ENCODE results near the gene ERCC5. TPM values are rescaled to one million over a fixed set of nuclear protein-coding genes. Genes with fewer than 3 reads are reported as not detected.

The ERCC5 gene
- total RNA-seq, 2 experiments from 2014 or later, result 45.4 to 52.3 TPM

GRCh38 chr13:102875256-102875655 lies 29.4 kb downstream of the ERCC5 start:
- ChIA-PET POLR2A (no interaction called here), CTCF (no interaction called here)

DNA sequence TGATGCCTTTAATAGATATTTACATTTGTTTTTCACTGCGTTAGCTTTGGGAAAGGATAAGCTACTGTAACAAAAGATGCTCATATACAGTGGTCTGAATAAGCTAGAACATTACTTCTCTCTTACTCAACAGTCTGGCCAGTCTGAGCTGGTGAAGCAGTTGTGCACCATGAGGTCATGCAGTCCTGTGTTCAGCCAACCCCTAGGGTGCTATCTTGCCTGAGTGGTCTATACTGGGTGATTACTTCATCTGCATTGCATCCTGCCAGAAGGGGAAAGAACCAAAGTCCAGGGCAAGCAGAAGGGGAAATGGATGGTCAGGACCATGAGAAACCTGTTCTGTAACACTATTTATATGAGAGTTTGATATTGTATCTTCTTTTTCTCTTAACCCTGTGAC lies 31.5 kb downstream of the ERCC5 start:
- ChIA-PET POLR2A (no interaction called here), CTCF (interaction anchor here (0.7 kb wide), 1 partner anchor 192 kb away, joined by 3 read pairs; no protein-coding TSS in a partner anchor)

GRCh38 chr13:102878481-102878880 lies 32.6 kb downstream of the ERCC5 start:
- CTCF ChIA-PET, result no interaction called here
- POLR2A ChIA-PET, result no interaction called here

DNA sequence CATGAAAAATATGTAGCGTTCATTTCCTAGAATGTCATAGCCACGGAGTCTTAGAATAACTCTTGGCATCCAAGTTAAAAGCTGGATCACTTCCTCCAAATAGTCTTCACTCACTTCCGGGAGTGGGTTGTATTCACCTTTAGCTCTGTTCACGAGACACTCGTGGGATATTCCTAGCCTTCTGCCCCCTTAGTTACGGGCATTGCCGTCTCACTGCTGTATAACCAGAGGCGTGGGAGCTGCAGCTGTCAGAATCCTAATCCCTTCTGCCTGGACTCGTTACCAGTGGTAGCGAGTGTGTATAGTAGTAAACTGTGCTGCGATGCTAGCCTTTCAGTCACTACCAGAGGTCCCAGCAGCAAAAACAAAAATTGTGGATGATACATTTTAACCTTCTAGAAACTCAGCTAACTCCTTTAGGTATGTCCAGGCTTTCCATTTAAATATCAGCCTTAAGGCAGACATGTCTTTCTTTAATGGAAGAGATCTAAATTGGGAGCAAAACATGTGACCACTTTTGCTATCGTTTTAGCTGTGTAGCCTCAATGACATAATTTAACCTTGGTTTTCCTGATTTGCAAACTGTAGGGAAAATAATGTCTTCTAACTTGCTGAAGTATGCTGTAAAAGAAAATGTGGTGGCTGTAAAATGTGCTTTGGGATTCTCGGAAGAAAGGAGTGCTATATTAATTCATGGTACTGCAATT lies 34.1 kb downstream of the ERCC5 start:
- POLR2A ChIA-PET, result no interaction called here

GRCh38 chr13:102881819-102882686 lies 36.2 kb downstream of the ERCC5 start:
- CTCF ChIA-PET, result interaction anchor here (1.1 kb wide), 1 partner anchor 12 kb away, joined by 3 read pairs; no protein-coding TSS in a partner anchor
- POLR2A ChIA-PET, result no interaction called here

More for the DNA sequence above, 34.1 kb downstream of the ERCC5 start:
- CTCF ChIA-PET, result no interaction called here

- CTCF ChIA-PET, result no interaction called here
- POLR2A ChIA-PET, result no interaction called here
These were observed 46.7 kb downstream of the ERCC5 start for GRCh38 chr13:102892503-102892902.

DNA sequence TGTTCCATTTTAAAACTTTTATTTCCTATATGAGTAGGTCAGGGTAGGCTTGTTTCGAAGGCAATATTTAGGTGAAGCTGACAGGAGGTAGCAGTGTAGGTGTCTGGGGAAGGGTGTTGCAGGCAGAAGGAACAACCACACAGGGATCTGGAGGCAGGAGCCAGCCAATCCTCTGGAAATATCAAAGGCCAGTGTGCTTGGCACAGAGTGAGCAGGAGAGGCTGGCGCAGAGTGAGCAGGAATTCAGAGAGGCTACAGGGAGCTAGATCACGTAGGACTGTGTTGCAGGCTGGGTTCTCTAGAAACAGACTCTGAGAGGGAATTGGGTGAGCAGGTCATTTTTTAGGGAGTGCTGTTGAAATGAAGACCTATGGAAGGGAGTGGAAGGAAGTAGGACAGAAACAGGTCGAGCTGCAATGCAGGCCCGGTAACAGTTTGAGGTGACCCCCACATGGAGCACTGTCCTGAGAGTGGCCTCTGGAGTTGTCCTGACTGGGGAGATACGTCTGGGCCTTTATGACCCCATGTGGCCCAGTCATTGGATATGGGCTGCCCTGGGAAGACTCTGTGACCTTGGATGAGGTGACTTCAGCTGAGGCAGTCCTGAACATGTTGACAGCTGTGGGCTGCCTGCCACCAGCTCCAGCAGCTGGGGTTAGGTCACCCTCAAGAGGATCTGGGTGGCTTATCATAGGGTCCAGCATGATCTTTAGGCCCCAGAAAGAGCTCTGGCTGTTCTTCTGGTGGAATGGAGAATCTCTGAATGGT lies 51.7 kb downstream of the ERCC5 start:
- CTCF ChIA-PET, result no interaction called here

GRCh38 chr13:102900193-102900608 lies 54.4 kb downstream of the ERCC5 start:
- POLR2A ChIA-PET, result no interaction called here
- CTCF ChIA-PET, result no interaction called here

More for the DNA sequence above, 51.7 kb downstream of the ERCC5 start:
- POLR2A ChIA-PET, result no interaction called here

DNA sequence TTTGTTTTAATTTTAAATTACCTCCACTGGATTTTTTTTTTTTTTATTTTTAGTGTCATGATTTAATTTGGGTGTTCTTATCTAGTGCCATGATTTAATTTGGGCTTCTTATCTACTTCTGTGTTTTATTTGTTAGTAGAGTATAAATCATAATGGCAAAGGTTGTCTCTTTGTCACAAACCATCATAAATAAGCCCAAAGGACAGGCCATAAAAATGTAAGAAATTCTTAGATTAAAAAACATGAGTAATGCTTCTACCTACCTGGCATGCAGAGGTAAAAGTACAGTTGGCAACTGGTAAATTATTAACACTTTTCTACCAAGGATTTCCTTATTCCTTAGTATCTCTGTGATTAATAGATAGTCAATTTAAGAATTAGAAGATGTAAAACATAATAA lies 55.2 kb downstream of the ERCC5 start:
- CTCF ChIA-PET, result no interaction called here
- POLR2A ChIA-PET, result no interaction called here

- ChIA-PET CTCF (no interaction called here), POLR2A (no interaction called here)
These were observed 55.9 kb downstream of the ERCC5 start for GRCh38 chr13:102901615-102902305.

DNA sequence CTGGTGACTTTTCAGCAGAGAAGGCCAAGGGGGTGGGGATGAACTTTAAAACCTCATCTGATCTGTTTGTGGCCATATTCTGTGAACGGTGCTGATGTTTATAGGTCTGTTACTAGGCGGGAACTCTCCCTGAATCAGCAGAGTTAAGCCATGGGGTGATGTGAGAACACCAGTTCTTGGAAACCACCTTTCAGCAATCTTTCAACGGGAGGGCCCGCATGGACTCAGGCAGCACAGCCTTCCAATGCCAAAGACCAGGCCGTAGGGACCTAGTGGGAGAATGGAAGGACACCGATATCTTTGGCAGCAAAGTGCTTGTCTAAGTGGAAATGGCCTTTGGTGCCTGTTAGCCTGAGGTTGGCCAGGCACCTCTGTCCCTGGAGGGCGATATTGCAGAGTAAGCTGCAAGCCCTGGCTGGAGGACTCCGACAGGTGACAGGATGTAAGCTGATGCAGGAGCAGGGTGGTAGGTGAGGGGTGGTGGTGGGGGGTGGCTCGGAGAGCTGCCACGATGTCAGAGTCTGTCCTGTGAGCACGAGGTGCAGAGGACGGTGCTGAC lies 57.0 kb downstream of the ERCC5 start:
- CTCF ChIA-PET, result no interaction called here
- POLR2A ChIA-PET, result no interaction called here

GRCh38 chr13:102903659-102904407 lies 58.0 kb downstream of the ERCC5 start:
- ChIA-PET CTCF (no interaction called here), POLR2A (no interaction called here)

DNA sequence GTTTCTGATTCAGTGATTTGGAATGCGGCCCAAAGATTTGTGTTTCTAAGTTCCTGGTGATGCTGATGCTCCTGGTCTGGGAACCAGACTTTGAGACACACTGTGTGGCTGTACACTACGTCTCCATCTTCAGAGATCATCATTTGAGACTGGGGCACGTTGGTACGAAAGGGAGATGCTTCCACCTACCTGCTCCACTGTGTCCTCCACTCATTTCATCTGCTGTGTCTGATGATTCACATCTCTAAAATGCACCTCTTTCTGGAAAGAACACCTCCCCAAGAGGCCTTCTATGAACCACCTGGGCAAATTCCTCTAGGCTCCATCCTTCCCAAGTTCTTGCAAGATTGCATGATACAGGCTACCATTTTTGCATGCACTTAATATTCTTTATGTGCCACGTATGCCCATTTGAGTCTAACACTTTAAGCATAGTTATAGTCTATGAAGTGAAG lies 58.6 kb downstream of the ERCC5 start:
- CTCF ChIA-PET, result interaction anchor here (1.1 kb wide), 1 partner anchor 11 kb away, joined by 3 read pairs; no protein-coding TSS in a partner anchor
- POLR2A ChIA-PET, result no interaction called here

DNA sequence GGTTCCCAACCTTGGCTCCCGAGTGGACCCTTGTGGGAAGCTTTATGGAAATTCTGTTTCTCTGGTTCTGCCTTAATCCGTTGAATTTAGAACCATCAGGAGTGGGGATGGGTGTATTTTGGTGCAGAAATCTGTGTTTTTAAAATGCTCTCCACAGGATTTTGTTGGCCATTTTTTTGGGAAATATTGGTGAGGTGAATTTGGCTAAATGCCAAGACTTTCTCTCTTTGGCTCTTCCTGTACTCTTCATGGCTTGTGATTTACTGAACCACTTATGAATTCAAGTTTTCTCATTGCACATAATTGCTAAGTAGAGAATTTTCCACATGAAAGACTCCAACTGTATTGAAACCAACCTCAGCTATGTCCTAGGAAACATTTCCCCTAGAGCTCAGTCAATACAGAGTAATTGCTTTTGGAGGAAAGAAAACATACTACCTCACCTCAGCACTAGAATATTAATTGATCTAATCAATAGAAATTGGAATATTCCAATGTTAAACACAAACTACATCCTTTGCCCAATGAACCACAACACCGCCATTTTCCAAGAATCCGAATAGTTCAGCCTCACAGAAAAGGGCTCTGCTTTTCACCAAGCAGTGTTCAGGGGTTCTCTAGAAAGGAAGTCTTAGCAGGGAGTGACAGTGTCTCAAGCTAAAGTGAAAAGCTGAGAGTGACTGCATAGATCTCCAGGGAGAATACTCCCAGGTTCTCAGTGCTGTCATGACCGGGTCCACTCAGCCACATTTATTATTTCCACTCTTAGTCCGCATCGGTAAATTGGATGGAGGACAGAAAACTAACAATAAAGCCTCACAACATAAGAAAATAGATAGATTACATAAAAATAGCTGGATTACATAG lies 60.3 kb downstream of the ERCC5 start:
- ChIA-PET CTCF (no interaction called here), POLR2A (no interaction called here)

- ChIA-PET CTCF (no interaction called here), POLR2A (no interaction called here)
These were observed 61.4 kb downstream of the ERCC5 start for GRCh38 chr13:102907016-102907756.

DNA sequence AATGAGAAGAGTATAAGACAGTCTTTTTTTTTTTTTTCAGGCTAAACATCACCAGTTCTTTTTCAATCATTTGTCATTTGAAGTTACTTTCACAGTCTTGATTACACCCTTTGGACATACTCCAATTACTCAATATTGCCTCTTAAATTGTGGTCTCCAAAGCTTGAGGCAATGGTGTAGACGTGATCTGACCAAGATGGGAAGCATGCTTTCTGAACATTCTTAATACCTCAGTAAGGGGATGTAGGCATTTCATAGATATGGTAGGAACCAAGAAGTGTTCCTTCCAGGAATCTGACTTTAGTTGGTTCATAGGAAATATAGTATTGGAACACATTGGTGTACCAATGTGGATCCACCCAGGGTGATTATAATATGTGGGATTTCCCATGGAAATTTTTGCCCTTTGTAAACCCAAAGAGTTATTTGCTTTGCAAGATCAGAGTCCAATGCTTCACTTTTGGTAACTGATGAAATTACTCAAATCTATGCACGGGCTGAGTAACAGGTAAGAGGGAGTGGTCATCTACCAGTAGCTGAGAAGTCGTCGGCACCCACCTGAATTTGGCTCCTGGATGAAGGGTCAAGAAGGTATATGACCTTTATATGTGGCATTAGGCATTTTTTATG lies 62.2 kb downstream of the ERCC5 start:
- ChIA-PET CTCF (no interaction called here), POLR2A (no interaction called here)

DNA sequence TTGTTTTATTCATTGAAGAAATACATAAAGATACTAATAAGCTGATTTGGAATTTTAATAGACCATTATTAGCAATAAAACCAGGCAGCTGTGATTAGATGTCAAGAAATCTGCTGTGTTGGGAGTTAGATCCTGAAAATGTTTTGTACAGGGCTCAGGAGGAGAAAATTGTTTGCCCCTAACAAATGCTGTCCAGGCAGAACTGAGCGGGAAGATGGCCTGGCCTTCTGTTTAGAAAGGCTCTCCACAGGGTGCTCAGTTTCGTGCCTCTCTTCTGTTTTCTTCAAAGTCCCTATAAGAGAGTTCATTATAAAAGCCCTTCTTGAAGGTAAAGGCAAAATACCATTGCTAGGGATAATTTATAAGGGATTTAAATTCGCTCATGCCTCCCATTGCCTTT lies 64.1 kb downstream of the ERCC5 start:
- ChIA-PET POLR2A (no interaction called here), CTCF (no interaction called here)

Measured in activated CD8-positive, alpha-beta memory T cell treated with anti-CD3 and anti-CD28 coated beads for 36 hours (primary cell).